ENCODE results near the gene PERM1.

GRCh38 chr1:997993-998744 is 16.3 kb upstream of the PERM1 start:
- TF ChIP-seq POLR2A (IDR thresholded peaks at IDR 0.05) (no peak), CTCF (IDR thresholded peaks at IDR 0.05) (no peak)

All from Peyer's patch (tissue), 4 donors.